H9 (cell line): ENCODE measurements around the gene RABL3. TPM values are rescaled to one million over a fixed set of nuclear protein-coding genes. Genes with fewer than 3 reads are reported as not detected.

ENCODE experiments used
- DNase-seq: peaks from one replicate; pipeline ENCODE4 v3.0.0-alpha.2; 2017
- H2AFZ ChIP-seq: one replicate; pipeline ENCODE4 v1.6.1; 2013; ENCODE audit warnings: mild to moderate bottlenecking, low read length, control low read depth, moderate library complexity
- H2AK5ac ChIP-seq: 2 replicates; pipeline ENCODE4 v1.6.1; 2013; ENCODE audit warnings: low read length, control low read depth, mixed read lengths; ENCODE audit not compliant: insufficient read length
- H2BK120ac ChIP-seq: one replicate; pipeline ENCODE4 v1.6.1; 2013; ENCODE audit warnings: low read depth, mild to moderate bottlenecking, low read length, control low read depth, inconsistent platforms; ENCODE audit not compliant: poor library complexity, severe bottlenecking
- H2BK12ac ChIP-seq: 2 replicates; pipeline ENCODE4 v1.6.1; 2013; ENCODE audit warnings: low read length, control low read depth, mixed read lengths, low read depth; ENCODE audit not compliant: insufficient read length
- H2BK15ac ChIP-seq: 2 replicates; pipeline ENCODE4 v1.6.1; 2013; ENCODE audit warnings: low read depth, low read length, control low read depth
- H2BK20ac ChIP-seq: one replicate; pipeline ENCODE4 v1.6.1; 2013; ENCODE audit warnings: low read depth, mild to moderate bottlenecking, low read length, control low read depth, inconsistent platforms; ENCODE audit not compliant: poor library complexity, severe bottlenecking
- H2BK5ac ChIP-seq: 2 replicates; pipeline ENCODE4 v1.6.1; 2013; ENCODE audit warnings: low read length, control low read depth, mixed read lengths; ENCODE audit not compliant: insufficient read length
- H3K14ac ChIP-seq: 2 replicates; pipeline ENCODE4 v1.6.1; 2013; ENCODE audit warnings: low read length, control low read depth; ENCODE audit not compliant: insufficient read depth
- H3K18ac ChIP-seq: 2 replicates; pipeline ENCODE4 v1.6.1; 2013; ENCODE audit warnings: low read depth, mild to moderate bottlenecking, mixed read lengths, low read length, control low read depth; ENCODE audit not compliant: insufficient read length
- H3K23ac ChIP-seq: 2 replicates; pipeline ENCODE4 v1.6.1; 2013; ENCODE audit warnings: low read length, control low read depth, mixed read lengths, low read depth; ENCODE audit not compliant: insufficient read length
- H3K23me2 ChIP-seq: 2 replicates; pipeline ENCODE4 v1.6.1; 2013; ENCODE audit warnings: low read depth, mild to moderate bottlenecking, mixed read lengths, low read length, control low read depth; ENCODE audit not compliant: insufficient read length, poor library complexity, severe bottlenecking
- H3K27ac ChIP-seq: 2 replicates; pipeline ENCODE4 v1.5.1; 2013; ENCODE audit warnings: low read length, control low read depth, mixed read lengths, low read depth; ENCODE audit not compliant: insufficient read length
- H3K27me3 ChIP-seq: 2 replicates; pipeline ENCODE4 v1.6.1; 2013; ENCODE audit warnings: low read length, control low read depth, inconsistent platforms; ENCODE audit not compliant: insufficient read depth
- H3K4ac ChIP-seq: 2 replicates; pipeline ENCODE4 v1.6.1; 2013; ENCODE audit warnings: low read depth, mild to moderate bottlenecking, control low read depth, inconsistent platforms, low read length, moderate library complexity
- H3K4me1 ChIP-seq: 2 replicates; pipeline ENCODE4 v1.6.1; 2013; ENCODE audit warnings: low read length, control low read depth, inconsistent platforms; ENCODE audit not compliant: insufficient read depth
- H3K4me2 ChIP-seq: 2 replicates; pipeline ENCODE4 v1.6.1; 2013; ENCODE audit warnings: low read length, control low read depth, mixed read lengths; ENCODE audit not compliant: insufficient read length, insufficient read depth
- H3K56ac ChIP-seq: 2 replicates; pipeline ENCODE4 v1.6.1; 2013; ENCODE audit warnings: low read depth, mild to moderate bottlenecking, mixed read lengths, low read length, control low read depth; ENCODE audit not compliant: insufficient read length
- H3K79me1 ChIP-seq: 2 replicates; pipeline ENCODE4 v1.6.1; 2013; ENCODE audit warnings: low read depth, mild to moderate bottlenecking, moderate library complexity, low read length, control low read depth, inconsistent platforms; ENCODE audit not compliant: insufficient read depth, poor library complexity, severe bottlenecking
- H3K79me2 ChIP-seq: 2 replicates; pipeline ENCODE4 v1.6.1; 2013; ENCODE audit warnings: low read length, control low read depth, inconsistent platforms; ENCODE audit not compliant: insufficient read depth
- H3K9ac ChIP-seq: 2 replicates; pipeline ENCODE4 v1.6.1; 2013; ENCODE audit warnings: low read length, control low read depth, mixed read lengths; ENCODE audit not compliant: insufficient read length; ENCODE audit errors: extremely low read depth
- H3K9me3 ChIP-seq: one replicate; pipeline ENCODE4 v1.6.1; 2013; ENCODE audit warnings: low read depth, low read length, inconsistent platforms; ENCODE audit not compliant: control insufficient read depth
- H3T11ph ChIP-seq: one replicate; pipeline ENCODE4 v1.6.1; 2013; ENCODE audit warnings: mild to moderate bottlenecking, low read length, control low read depth, inconsistent platforms
- H4K20me1 ChIP-seq: one replicate; pipeline ENCODE4 v1.6.1; 2013; ENCODE audit not compliant: control insufficient read depth, insufficient read length, insufficient read depth
- H4K5ac ChIP-seq: 2 replicates; pipeline ENCODE4 v1.6.1; 2013; ENCODE audit warnings: low read depth, mild to moderate bottlenecking, mixed read lengths, low read length, control low read depth; ENCODE audit not compliant: insufficient read length
- H4K8ac ChIP-seq: replicated peaks from 2 replicates; pipeline ENCODE4 v1.6.1; 2013; ENCODE audit warnings: low read length, control low read depth, mixed read lengths, low read depth; ENCODE audit not compliant: insufficient read length
- H4K91ac ChIP-seq: 2 replicates; pipeline ENCODE4 v1.6.1; 2013; ENCODE audit warnings: low read depth, mild to moderate bottlenecking, moderate library complexity, mixed read lengths, low read length, control low read depth; ENCODE audit not compliant: insufficient read length
- H3K27ac Mint-ChIP-seq, 3 experiments: 2 replicates in 2 of 3; 3 replicates in 1 of 3; pipeline ENCODE4 v1.8.0; 2020 to 2021; ENCODE audit warnings: mixed read lengths in 3 of 3, mild to moderate bottlenecking in 1 of 3, moderate library complexity in 1 of 3
- H3K27me3 Mint-ChIP-seq: 2 replicates; pipeline ENCODE4 v1.8.0; 2021; ENCODE audit warnings: low read depth, mild to moderate bottlenecking, moderate library complexity, mixed read lengths
- H3K36me3 Mint-ChIP-seq, 3 experiments: 2 replicates in 2 of 3; 3 replicates in 1 of 3; pipeline ENCODE4 v1.8.0; 2020 to 2021; ENCODE audit warnings: low read depth in 3 of 3, mixed read lengths in 3 of 3; ENCODE audit not compliant: insufficient read depth in 1 of 3
- H3K4me1 Mint-ChIP-seq, 2 experiments: 2 replicates each; pipeline ENCODE4 v1.8.0; 2020; ENCODE audit warnings: mixed read lengths in 2 of 2
- H3K4me3 Mint-ChIP-seq, 2 experiments: 2 replicates in 1 of 2; 3 replicates in 1 of 2; pipeline ENCODE4 v1.8.0; 2020 to 2021; ENCODE audit warnings: mild to moderate bottlenecking in 2 of 2, mixed read lengths in 2 of 2, moderate library complexity in 1 of 2
- H3K9me3 Mint-ChIP-seq, 2 experiments: 2 replicates in 1 of 2; 3 replicates in 1 of 2; pipeline ENCODE4 v1.8.0; 2020; ENCODE audit warnings: mild to moderate bottlenecking in 2 of 2, mixed read lengths in 2 of 2, moderate library complexity in 1 of 2
- CTCF ChIP-seq: fragments of 200-600 bp; sonication (generic); conservative IDR thresholded peaks from 3 replicates; pipeline ENCODE4 v1.8.0; 2021; ENCODE audit warnings: antibody characterized with exemption, mild to moderate bottlenecking
- WGBS: extraction: QIAGEN DNeasy Blood & Tissue Kit; methylation state at CpG from one replicate; pipeline ENCODE4 v1.1.7; 2013; ENCODE audit warnings: missing lambda C conversion rate, low lambda C conversion rate, mixed read lengths; ENCODE audit not compliant: insufficient read length; ENCODE audit errors: extremely low coverage; 5-methylcytosine and 5-hydroxymethylcytosine counted together
- total RNA-seq: library from RNA; stranded (reverse); gene quantifications from 2 replicates; pipeline ENCODE4 v1.2.1, GENCODE V29; 2021

The RABL3 gene
- total RNA-seq, 1 experiment from 2014 or later = 26.7 TPM

DNA sequence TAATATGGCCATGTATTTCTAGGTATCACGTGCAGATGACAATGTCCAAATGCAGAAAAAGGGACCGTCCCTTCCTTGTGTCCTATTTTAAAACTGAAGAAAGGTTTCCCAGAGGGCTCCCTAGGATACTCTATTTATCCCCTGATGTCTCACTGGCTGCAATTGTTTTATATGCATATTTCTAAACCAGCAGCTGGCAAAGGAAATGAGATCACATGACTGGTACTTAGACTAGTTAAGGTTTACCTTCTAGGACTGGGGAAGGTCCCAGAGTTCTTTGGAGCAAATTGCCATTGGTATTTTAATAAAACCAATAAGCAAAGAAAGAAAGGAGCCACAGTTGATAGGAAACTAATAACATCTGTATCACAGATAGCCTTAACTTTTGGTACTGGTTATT lies 29.8 kb upstream of the RABL3 start:
- Histone ChIP-seq H3K27me3 (no peaks in the 10 kb centered on the region), H3K14ac (no peak overlapping the region), H3K9ac (no peak overlapping the region), H3K9me3 (no peaks in the 10 kb centered on the region), H4K8ac (no peak overlapping the region), H2BK120ac (no peak overlapping the region), H2AK5ac (no peak overlapping the region), H2BK20ac (no peak overlapping the region), H3T11ph (no peak overlapping the region), H3K4ac (no peak overlapping the region), H3K56ac (no peak overlapping the region), H3K4me1 (peaks cover 5% of the 10 kb centered on the region; the same call in 1 of the 2 replicates), H2BK5ac (no peak overlapping the region), H4K20me1 (no peaks in the 10 kb centered on the region), H2AFZ (no peak overlapping the region), H2BK12ac (no peak overlapping the region), H3K23ac (no peak overlapping the region), H3K23me2 (no peaks in the 10 kb centered on the region), H3K4me2 (no peak overlapping the region), H3K79me1 (no peaks in the 10 kb centered on the region), H4K5ac (no peak overlapping the region), H3K27ac (no peak overlapping the region), H4K91ac (no peak overlapping the region), H3K79me2 (peaks cover 5% of the 10 kb centered on the region; the same call in 1 of the 2 replicates), H3K18ac (no peak overlapping the region), H2BK15ac (no peak overlapping the region)
- Mint-ChIP-seq H3K9me3 (no peaks in the 10 kb centered on the region), H3K4me3 (no peak overlapping the region), H3K27ac (peak overlapping the region in 2 of 3 experiments; percentile 12 to 59; a peak in 1 of 7 replicates), H3K4me1 (peaks cover 16 to 28% of the 10 kb centered on the region in 2 experiments), H3K27me3 (no peaks in the 10 kb centered on the region), H3K36me3 (peaks cover 6 to 16% (median 9%) of the 10 kb centered on the region in 3 experiments; a peak in 6 of 7 replicates)
- no peak for TF ChIP-seq CTCF
- no CpG with 5 or more reads among the region's 2 CpGs for WGBS
- no peak for DNase-seq
